HEK293 (cell line): ENCODE measurements around the gene ZNF143.

ENCODE experiments used
- CTCF ChIA-PET: fragments of 350-600 bp; formaldehyde crosslinking; extraction: SDS; loops from one replicate; lab custom pipeline; 2021; ENCODE audit warnings: antibody characterized with exemption; lab: Yijun Ruan, JAX
- POLR2A ChIA-PET: fragments of 300-600 bp; formaldehyde crosslinking; extraction: SDS; loops from one replicate; lab custom pipeline; 2020; ENCODE audit warnings: antibody characterized with exemption, inconsistent platforms; lab: Yijun Ruan, JAX
- H3K27ac ChIP-seq: fragments of 200-500 bp; sonication (Bioruptor generic); 2 replicates; pipeline ENCODE4 v1.5.1; 2014; ENCODE audit warnings: low read depth, low read length, control low read depth, inconsistent platforms; ENCODE audit errors: extremely low read depth
- H3K36me3 ChIP-seq, 2 experiments: fragments of 200-500 bp in 1 of 2; sonication (Bioruptor generic) in 1 of 2; 1 replicate in 1 of 2; 2 replicates in 1 of 2; pipeline ENCODE4 v1.5.1; 2014 to 2017; ENCODE audit warnings: inconsistent platforms in 2 of 2, low read length in 2 of 2; ENCODE audit not compliant: control insufficient read depth in 2 of 2, insufficient read depth in 1 of 2
- H3K4me1 ChIP-seq: fragments of 200-500 bp; sonication (Bioruptor generic); 2 replicates; pipeline ENCODE4 v1.5.1; 2014; ENCODE audit warnings: mild to moderate bottlenecking, low read length, inconsistent platforms; ENCODE audit not compliant: control insufficient read depth, insufficient read depth
- H3K4me3 ChIP-seq: 2 replicates; pipeline ENCODE4 v1.5.1; 2011; ENCODE audit warnings: low read depth, mild to moderate bottlenecking, control low read depth, low read length, moderate library complexity
- H3K9me3 ChIP-seq: fragments of 200-500 bp; sonication (Bioruptor generic); 2 replicates; pipeline ENCODE4 v1.5.1; 2014; ENCODE audit warnings: low read depth, low read length, inconsistent platforms; ENCODE audit not compliant: control insufficient read depth, insufficient read depth
- BCL11A ChIP-seq: fragments of 450-650 bp; formaldehyde crosslinking; IDR thresholded peaks from 2 replicates; pipeline ENCODE4 v1.5.1; 2016; ENCODE audit warnings: low read depth, missing biosample characterization, missing genetic modification characterization
- EGR2 ChIP-seq: fragments of 450-650 bp; formaldehyde crosslinking; IDR thresholded peaks from 2 replicates; pipeline ENCODE4 v1.5.1; 2016; ENCODE audit warnings: low read depth, missing biosample characterization, missing genetic modification characterization
- MZF1 ChIP-seq: fragments of 450-650 bp; formaldehyde crosslinking; IDR thresholded peaks from 2 replicates; pipeline ENCODE4 v1.5.1; 2017; ENCODE audit warnings: missing biosample characterization, missing genetic modification characterization, borderline replicate concordance
- PRDM10 ChIP-seq: fragments of 450-650 bp; formaldehyde crosslinking; IDR thresholded peaks from 2 replicates; pipeline ENCODE4 v1.5.1; 2016; ENCODE audit warnings: missing biosample characterization, missing genetic modification characterization
- SCRT2 ChIP-seq: fragments of 450-650 bp; formaldehyde crosslinking; IDR thresholded peaks from 2 replicates; pipeline ENCODE4 v1.5.1; 2016; ENCODE audit warnings: missing biosample characterization, missing genetic modification characterization
- SETDB1 ChIP-seq: IDR thresholded peaks from one replicate; pipeline ENCODE4 v1.6.1; 2017; ENCODE audit warnings: mild to moderate bottlenecking, low read length, moderate library complexity, mixed read lengths; ENCODE audit not compliant: insufficient read length
- TSHZ1 ChIP-seq: fragments of 450-650 bp; formaldehyde crosslinking; IDR thresholded peaks from 2 replicates; pipeline ENCODE4 v1.5.1; 2016; ENCODE audit warnings: missing biosample characterization, missing genetic modification characterization, borderline replicate concordance
- WT1 ChIP-seq: fragments of 450-650 bp; formaldehyde crosslinking; IDR thresholded peaks from 2 replicates; pipeline ENCODE4 v1.5.1; 2016; ENCODE audit warnings: missing biosample characterization, missing genetic modification characterization
- ZFP37 ChIP-seq: fragments of 450-650 bp; formaldehyde crosslinking; IDR thresholded peaks from 2 replicates; pipeline ENCODE4 v1.5.1; 2016; ENCODE audit warnings: missing biosample characterization, missing genetic modification characterization
- ZIC2 ChIP-seq: fragments of 450-650 bp; formaldehyde crosslinking; IDR thresholded peaks from 2 replicates; pipeline ENCODE4 v1.5.1; 2016; ENCODE audit warnings: missing biosample characterization, missing genetic modification characterization
- ZNF133 ChIP-seq: fragments of 450-650 bp; formaldehyde crosslinking; IDR thresholded peaks from 2 replicates; pipeline ENCODE4 v1.5.1; 2016; ENCODE audit warnings: missing biosample characterization, missing genetic modification characterization
- ZNF2 ChIP-seq: fragments of 450-650 bp; formaldehyde crosslinking; IDR thresholded peaks from 2 replicates; pipeline ENCODE4 v1.5.1; 2016; ENCODE audit warnings: missing biosample characterization, missing genetic modification characterization
- ZNF266 ChIP-seq: fragments of 450-650 bp; formaldehyde crosslinking; IDR thresholded peaks from 2 replicates; pipeline ENCODE4 v1.5.1; 2016; ENCODE audit warnings: missing biosample characterization, missing genetic modification characterization, low read depth
- ZNF311 ChIP-seq: fragments of 450-650 bp; formaldehyde crosslinking; IDR thresholded peaks from 2 replicates; pipeline ENCODE4 v1.5.1; 2017; ENCODE audit warnings: missing biosample characterization, missing genetic modification characterization, borderline replicate concordance
- ZNF324 ChIP-seq: fragments of 450-650 bp; formaldehyde crosslinking; IDR thresholded peaks from 2 replicates; pipeline ENCODE4 v1.5.1; 2016; ENCODE audit warnings: missing biosample characterization, missing genetic modification characterization
- ZNF488 ChIP-seq: fragments of 450-650 bp; formaldehyde crosslinking; IDR thresholded peaks from 2 replicates; pipeline ENCODE4 v1.5.1; 2016; ENCODE audit warnings: missing biosample characterization, missing genetic modification characterization
- ZNF513 ChIP-seq: fragments of 450-650 bp; IDR thresholded peaks from 2 replicates; pipeline ENCODE4 v1.5.1; 2018; ENCODE audit warnings: missing biosample characterization, missing genetic modification characterization
- ZNF623 ChIP-seq: fragments of 450-650 bp; formaldehyde crosslinking; IDR thresholded peaks from 2 replicates; pipeline ENCODE4 v1.5.1; 2016; ENCODE audit warnings: missing biosample characterization, missing genetic modification characterization
- ZNF639 ChIP-seq: fragments of 450-650 bp; formaldehyde crosslinking; IDR thresholded peaks from 2 replicates; pipeline ENCODE4 v1.5.1; 2016; ENCODE audit warnings: missing biosample characterization, missing genetic modification characterization
- ZSCAN30 ChIP-seq: fragments of 450-650 bp; IDR thresholded peaks from 2 replicates; pipeline ENCODE4 v1.5.1; 2018; ENCODE audit warnings: missing biosample characterization, mild to moderate bottlenecking, missing genetic modification characterization, moderate library complexity
- ZXDB ChIP-seq: fragments of 450-650 bp; formaldehyde crosslinking; IDR thresholded peaks from 2 replicates; pipeline ENCODE4 v1.5.1; 2016; ENCODE audit warnings: missing biosample characterization, missing genetic modification characterization

ZNF143 gene

GRCh38 chr11:9563196-9563730 is 102.5 kb downstream of the ZNF143 start:
- Histone ChIP-seq H3K36me3 (no peaks in the 10 kb centered on the region), H3K4me1 (peaks cover 6% of the 10 kb centered on the region; the same call in 1 of the 2 replicates), H3K27ac (no peak overlapping the region), H3K9me3 (no peaks in the 10 kb centered on the region), H3K4me3 (no peak overlapping the region)
- TF ChIP-seq ZXDB (tag by site-specific recombination) (no peak), ZNF311 (tag by site-specific recombination) (no peak), ZNF324 (no peak)
- ChIA-PET POLR2A (interaction anchor here (1.7 to 1.9 kb wide), 2 partner anchors 10 kb away, joined by 7 to 8 read pairs; partner anchors contain the start of gene WEE1), CTCF (interaction anchor here (1.0 to 1.3 kb wide), 3 partner anchors 8 to 50 kb away, joined by 4 to 5 read pairs (median 4); no protein-coding TSS in a partner anchor)

- ChIA-PET POLR2A (interaction anchor here (0.7 to 1.9 kb wide), 5 partner anchors 10 to 733 kb away, joined by 3 to 14 read pairs (median 4); partner anchors contain the start of gene ZNF143), CTCF (interaction anchor here (0.6 to 2.1 kb wide), 5 partner anchors 28 to 108 kb away, joined by 3 to 9 read pairs (median 3); no protein-coding TSS in a partner anchor)
- Histone ChIP-seq H3K9me3 (no peaks in the 10 kb centered on the region), H3K36me3 (no peaks in the 10 kb centered on the region), H3K27ac (peak overlapping the region; percentile 66), H3K4me3 (no peak overlapping the region), H3K4me1 (peaks cover 6% of the 10 kb centered on the region; the same call in 1 of the 2 replicates)
- peak; percentile 65 for TF ChIP-seq ZIC2 (tag by site-specific recombination)
- TF ChIP-seq MZF1 (tag by site-specific recombination), result no peak
- TF ChIP-seq WT1 (tag by site-specific recombination), result peak; percentile 96
- TF ChIP-seq ZNF623 (tag by site-specific recombination), result 0 out of 2 replicates have a peak, but pooled peaks have one; percentile 26
- peak; percentile 29; the same call in 1 of the 2 replicates for TF ChIP-seq ZFP37
- no peak for TF ChIP-seq ZNF513 (tag by site-specific recombination)
- peak; percentile 97 for TF ChIP-seq ZNF639 (tag by site-specific recombination)
- TF ChIP-seq PRDM10 (tag by site-specific recombination), result peak; percentile 56
- TF ChIP-seq BCL11A (tag by site-specific recombination), result 0 out of 2 replicates have a peak, but pooled peaks have one; percentile 40
- TF ChIP-seq SCRT2 (tag by site-specific recombination), result peak; percentile 99
- peak; percentile 94 for TF ChIP-seq TSHZ1
- TF ChIP-seq SETDB1, result no peak
- TF ChIP-seq ZNF324, result peak; percentile 95
- peak; percentile 67; the same call in 1 of the 2 replicates for TF ChIP-seq ZSCAN30
- no peak for TF ChIP-seq ZNF266 (tag by site-specific recombination)
- TF ChIP-seq ZNF488, result no peak
- no peak for TF ChIP-seq ZNF133 (tag by site-specific recombination)
- no peak for TF ChIP-seq EGR2 (tag by site-specific recombination)
- TF ChIP-seq ZNF2, result peak; percentile 97
Observed at GRCh38 chr11:9565822-9566560, 105.2 kb downstream of the ZNF143 start.
